Activated naive CD4-positive, alpha-beta T cell treated with anti-CD3 and anti-CD28 coated beads, Interleukin-2, amount 10 ng/mL, durations not matched to agents 7 days and 5 days (primary cell): ENCODE data around the gene TMEM131.

Source experiments
- CTCF ChIA-PET: fragments of 350-600 bp; sonication (Branson Sonifier 250); formaldehyde crosslinking; loops from one replicate; lab custom pipeline; 2021; ENCODE audit warnings: antibody characterized with exemption; lab: Charles Lee
- DNase-seq: peaks from one replicate; pipeline ENCODE4 v3.0.0-alpha.2; 2020
- H3K27ac Mint-ChIP-seq: one replicate; pipeline ENCODE4 v1.8.0; 2021; ENCODE audit warnings: mild to moderate bottlenecking, moderate library complexity, mixed read lengths
- H3K27me3 Mint-ChIP-seq: one replicate; pipeline ENCODE4 v1.8.0; 2021; ENCODE audit warnings: mild to moderate bottlenecking, mixed read lengths
- H3K36me3 Mint-ChIP-seq: one replicate; pipeline ENCODE4 v1.8.0; 2021; ENCODE audit warnings: mixed read lengths
- H3K4me1 Mint-ChIP-seq: one replicate; pipeline ENCODE4 v1.8.0; 2021; ENCODE audit warnings: mixed read lengths
- H3K4me3 Mint-ChIP-seq: one replicate; pipeline ENCODE4 v1.8.0; 2021; ENCODE audit warnings: mild to moderate bottlenecking, moderate library complexity, mixed read lengths
- H3K9me3 Mint-ChIP-seq: one replicate; pipeline ENCODE4 v1.8.0; 2021; ENCODE audit warnings: mixed read lengths

The TMEM131 gene

GRCh38 chr2:97806738-97807618, 188.8 kb downstream of the TMEM131 start:
- Mint-ChIP-seq H3K27ac (no peak overlapping the region), H3K9me3 (no peaks in the 10 kb centered on the region), H3K4me1 (no peaks in the 10 kb centered on the region), H3K36me3 (peaks cover 19% of the 10 kb centered on the region), H3K4me3 (no peak overlapping the region), H3K27me3 (no peaks in the 10 kb centered on the region)
- peak; percentile 85 for DNase-seq
- CTCF ChIA-PET, result interaction anchor here (0.6 to 2.2 kb wide), 24 partner anchors 12 to 792 kb away, joined by 3 to 14 read pairs (median 4); no protein-coding TSS in a partner anchor

- Mint-ChIP-seq H3K4me3 (no peak overlapping the region), H3K36me3 (peaks cover 10% of the 10 kb centered on the region), H3K27me3 (no peaks in the 10 kb centered on the region), H3K4me1 (no peaks in the 10 kb centered on the region), H3K9me3 (no peaks in the 10 kb centered on the region), H3K27ac (no peak overlapping the region)
- CTCF ChIA-PET, result interaction anchor here (0.7 to 2.2 kb wide), 11 partner anchors 14 to 1264 kb away, joined by 3 to 14 read pairs (median 5); no protein-coding TSS in a partner anchor
- DNase-seq, result no peak
Observed at GRCh38 chr2:97805776-97806175, 190.0 kb downstream of the TMEM131 start.

- Mint-ChIP-seq H3K4me3 (no peak overlapping the region), H3K27ac (no peak overlapping the region), H3K9me3 (no peaks in the 10 kb centered on the region), H3K27me3 (no peaks in the 10 kb centered on the region), H3K4me1 (no peaks in the 10 kb centered on the region), H3K36me3 (peaks cover 19% of the 10 kb centered on the region)
- CTCF ChIA-PET, result interaction anchor here (0.7 to 0.9 kb wide), 2 partner anchors 10 to 584 kb away, joined by 3 read pairs; no protein-coding TSS in a partner anchor
- no peak for DNase-seq
Observed at GRCh38 chr2:97801028-97801427, 194.7 kb downstream of the TMEM131 start.

- Mint-ChIP-seq H3K27ac (no peak overlapping the region), H3K4me1 (no peaks in the 10 kb centered on the region), H3K9me3 (no peaks in the 10 kb centered on the region), H3K27me3 (no peaks in the 10 kb centered on the region), H3K4me3 (no peak overlapping the region), H3K36me3 (peaks cover 16% of the 10 kb centered on the region)
- CTCF ChIA-PET, result interaction anchor here (1.3 kb wide), 1 partner anchor 57 kb away, joined by 3 read pairs; no protein-coding TSS in a partner anchor
- no peak for DNase-seq
Observed at GRCh38 chr2:97798416-97798815, 197.3 kb downstream of the TMEM131 start.

GRCh38 chr2:97797355-97797754, 198.4 kb downstream of the TMEM131 start:
- Mint-ChIP-seq H3K27ac (no peak overlapping the region), H3K4me1 (no peaks in the 10 kb centered on the region), H3K9me3 (no peaks in the 10 kb centered on the region), H3K27me3 (no peaks in the 10 kb centered on the region), H3K36me3 (peaks cover 24% of the 10 kb centered on the region), H3K4me3 (no peak overlapping the region)
- DNase-seq, result no peak
- CTCF ChIA-PET, result interaction anchor here (1.3 kb wide), 1 partner anchor 56 kb away, joined by 3 read pairs; no protein-coding TSS in a partner anchor

- H3K4me3 Mint-ChIP-seq, result no peak overlapping the region
- DNase-seq, result no peak
- CTCF ChIA-PET, result no interaction called here
- H3K27ac Mint-ChIP-seq, result no peak overlapping the region
- H3K9me3 Mint-ChIP-seq, result no peaks in the 10 kb centered on the region
- H3K27me3 Mint-ChIP-seq, result no peaks in the 10 kb centered on the region
- H3K4me1 Mint-ChIP-seq, result no peaks in the 10 kb centered on the region
- peaks cover 24% of the 10 kb centered on the region for H3K36me3 Mint-ChIP-seq
Observed at GRCh38 chr2:97796465-97797126, 199.2 kb downstream of the TMEM131 start.

GRCh38 chr2:97792416-97792815, 203.3 kb downstream of the TMEM131 start:
- Mint-ChIP-seq H3K27me3 (no peaks in the 10 kb centered on the region), H3K4me1 (peaks cover 3% of the 10 kb centered on the region), H3K9me3 (no peaks in the 10 kb centered on the region), H3K36me3 (peaks cover 31% of the 10 kb centered on the region), H3K4me3 (no peak overlapping the region), H3K27ac (no peak overlapping the region)
- DNase-seq, result no peak
- CTCF ChIA-PET, result interaction anchor here (0.8 kb wide), 1 partner anchor 14 kb away, joined by 3 read pairs; no protein-coding TSS in a partner anchor

- H3K9me3 Mint-ChIP-seq, result no peaks in the 10 kb centered on the region
- H3K4me3 Mint-ChIP-seq, result no peak overlapping the region
- H3K27me3 Mint-ChIP-seq, result no peaks in the 10 kb centered on the region
- peaks cover 31% of the 10 kb centered on the region for H3K36me3 Mint-ChIP-seq
- H3K4me1 Mint-ChIP-seq, result peaks cover 3% of the 10 kb centered on the region
- no peak overlapping the region for H3K27ac Mint-ChIP-seq
- CTCF ChIA-PET, result no interaction called here
- no peak for DNase-seq
Observed at GRCh38 chr2:97788986-97789644, 206.6 kb downstream of the TMEM131 start.

GRCh38 chr2:97785818-97786217, 209.9 kb downstream of the TMEM131 start:
- no peak overlapping the region for H3K27ac Mint-ChIP-seq
- H3K4me1 Mint-ChIP-seq, result peaks cover 3% of the 10 kb centered on the region
- H3K4me3 Mint-ChIP-seq, result no peak overlapping the region
- peaks cover 20% of the 10 kb centered on the region for H3K36me3 Mint-ChIP-seq
- H3K9me3 Mint-ChIP-seq, result no peaks in the 10 kb centered on the region
- no peaks in the 10 kb centered on the region for H3K27me3 Mint-ChIP-seq
- CTCF ChIA-PET, result no interaction called here
- no peak for DNase-seq

GRCh38 chr2:97784953-97785352, 210.8 kb downstream of the TMEM131 start:
- Mint-ChIP-seq H3K4me3 (no peak overlapping the region), H3K4me1 (peaks cover 3% of the 10 kb centered on the region), H3K9me3 (no peaks in the 10 kb centered on the region), H3K36me3 (peaks cover 18% of the 10 kb centered on the region), H3K27ac (no peak overlapping the region), H3K27me3 (no peaks in the 10 kb centered on the region)
- CTCF ChIA-PET, result no interaction called here
- DNase-seq, result no peak

GRCh38 chr2:97781981-97782380, 213.8 kb downstream of the TMEM131 start:
- no peak for DNase-seq
- Mint-ChIP-seq H3K9me3 (no peaks in the 10 kb centered on the region), H3K27ac (no peak overlapping the region), H3K27me3 (no peaks in the 10 kb centered on the region), H3K4me1 (no peaks in the 10 kb centered on the region), H3K36me3 (peaks cover 8% of the 10 kb centered on the region), H3K4me3 (no peak overlapping the region)
- CTCF ChIA-PET, result no interaction called here

GRCh38 chr2:97779141-97779540, 216.6 kb downstream of the TMEM131 start:
- H3K4me1 Mint-ChIP-seq, result no peaks in the 10 kb centered on the region
- CTCF ChIA-PET, result no interaction called here
- H3K9me3 Mint-ChIP-seq, result no peaks in the 10 kb centered on the region
- no peaks in the 10 kb centered on the region for H3K27me3 Mint-ChIP-seq
- no peak overlapping the region for H3K27ac Mint-ChIP-seq
- no peak overlapping the region for H3K4me3 Mint-ChIP-seq
- peaks cover 12% of the 10 kb centered on the region for H3K36me3 Mint-ChIP-seq
- no peak for DNase-seq

- H3K9me3 Mint-ChIP-seq, result no peaks in the 10 kb centered on the region
- no peak overlapping the region for H3K27ac Mint-ChIP-seq
- no peak for DNase-seq
- no peaks in the 10 kb centered on the region for H3K27me3 Mint-ChIP-seq
- H3K36me3 Mint-ChIP-seq, result peaks cover 21% of the 10 kb centered on the region
- H3K4me1 Mint-ChIP-seq, result no peaks in the 10 kb centered on the region
- CTCF ChIA-PET, result interaction anchor here (1.0 to 1.7 kb wide), 3 partner anchors 11 to 610 kb away, joined by 3 to 6 read pairs (median 6); no protein-coding TSS in a partner anchor
- no peak overlapping the region for H3K4me3 Mint-ChIP-seq
Observed at GRCh38 chr2:97775074-97775473, 220.7 kb downstream of the TMEM131 start.

- CTCF ChIA-PET, result interaction anchor here (0.6 to 1.7 kb wide), 10 partner anchors 9 to 610 kb away, joined by 3 to 8 read pairs (median 4); no protein-coding TSS in a partner anchor
- H3K4me1 Mint-ChIP-seq, result no peaks in the 10 kb centered on the region
- H3K27ac Mint-ChIP-seq, result peak overlapping the region; percentile 25
- H3K27me3 Mint-ChIP-seq, result no peaks in the 10 kb centered on the region
- H3K9me3 Mint-ChIP-seq, result no peaks in the 10 kb centered on the region
- H3K4me3 Mint-ChIP-seq, result no peak overlapping the region
- DNase-seq, result peak; percentile 24
- H3K36me3 Mint-ChIP-seq, result peaks cover 21% of the 10 kb centered on the region
Observed at GRCh38 chr2:97774425-97774824, 221.3 kb downstream of the TMEM131 start.
